PC-3 (cell line): ENCODE results near the gene GPR26.

Experiments
- EZH2 ChIP-seq: fragments of 300-600 bp; sonication (generic); IDR thresholded peaks from one replicate; pipeline ENCODE4 v1.6.1; 2017; ENCODE audit warnings: antibody characterized with exemption, mild to moderate bottlenecking, low read length; ENCODE audit not compliant: unreplicated experiment
- TF ChIP-seq, protein P1 (sequence below): fragments of 300-600 bp; sonication (generic); conservative IDR thresholded peaks from 2 replicates; pipeline ENCODE4 v1.5.1; 2017; ENCODE audit warnings: antibody characterized with exemption, low read depth, mild to moderate bottlenecking, low read length

DNA sequence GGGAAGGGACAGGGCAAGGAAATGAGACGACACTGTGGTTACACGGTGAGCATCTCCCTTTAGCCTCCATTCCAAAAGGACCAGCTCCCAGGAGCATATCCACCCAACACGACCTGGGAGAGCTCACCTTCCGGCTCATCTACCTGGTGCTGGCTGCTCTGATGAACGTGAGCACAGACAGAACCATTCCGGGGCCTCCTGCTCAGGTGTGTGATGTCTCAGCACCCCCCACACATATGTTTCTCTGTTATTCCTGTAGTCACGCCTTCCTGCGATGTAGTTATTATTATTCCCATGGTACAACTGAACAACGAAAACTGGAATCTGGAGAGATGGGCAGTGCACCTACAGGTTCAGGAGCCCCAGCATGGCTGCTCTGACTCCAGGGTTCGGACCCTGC, 20.5 kb upstream of the GPR26 start:
- TF ChIP-seq, protein P1, sequence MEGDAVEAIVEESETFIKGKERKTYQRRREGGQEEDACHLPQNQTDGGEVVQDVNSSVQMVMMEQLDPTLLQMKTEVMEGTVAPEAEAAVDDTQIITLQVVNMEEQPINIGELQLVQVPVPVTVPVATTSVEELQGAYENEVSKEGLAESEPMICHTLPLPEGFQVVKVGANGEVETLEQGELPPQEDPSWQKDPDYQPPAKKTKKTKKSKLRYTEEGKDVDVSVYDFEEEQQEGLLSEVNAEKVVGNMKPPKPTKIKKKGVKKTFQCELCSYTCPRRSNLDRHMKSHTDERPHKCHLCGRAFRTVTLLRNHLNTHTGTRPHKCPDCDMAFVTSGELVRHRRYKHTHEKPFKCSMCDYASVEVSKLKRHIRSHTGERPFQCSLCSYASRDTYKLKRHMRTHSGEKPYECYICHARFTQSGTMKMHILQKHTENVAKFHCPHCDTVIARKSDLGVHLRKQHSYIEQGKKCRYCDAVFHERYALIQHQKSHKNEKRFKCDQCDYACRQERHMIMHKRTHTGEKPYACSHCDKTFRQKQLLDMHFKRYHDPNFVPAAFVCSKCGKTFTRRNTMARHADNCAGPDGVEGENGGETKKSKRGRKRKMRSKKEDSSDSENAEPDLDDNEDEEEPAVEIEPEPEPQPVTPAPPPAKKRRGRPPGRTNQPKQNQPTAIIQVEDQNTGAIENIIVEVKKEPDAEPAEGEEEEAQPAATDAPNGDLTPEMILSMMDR, result no peak
- TF ChIP-seq EZH2, result no peak
